GF-D8 (cell line): ENCODE results near the gene DIP2C.

Experiments
- DNase-seq: peaks from one replicate; lab custom pipeline; 2025; lab: John Stamatoyannopoulos, UW

The DIP2C gene

GRCh38 chr10:675532-675931, 13.9 kb downstream of the DIP2C start:
- DNase-seq = no peak

- no peak for DNase-seq
Measured at GRCh38 chr10:673492-673891, 16.0 kb downstream of the DIP2C start.

GRCh38 chr10:672992-673391, 16.5 kb downstream of the DIP2C start:
- DNase-seq = no peak

DNA sequence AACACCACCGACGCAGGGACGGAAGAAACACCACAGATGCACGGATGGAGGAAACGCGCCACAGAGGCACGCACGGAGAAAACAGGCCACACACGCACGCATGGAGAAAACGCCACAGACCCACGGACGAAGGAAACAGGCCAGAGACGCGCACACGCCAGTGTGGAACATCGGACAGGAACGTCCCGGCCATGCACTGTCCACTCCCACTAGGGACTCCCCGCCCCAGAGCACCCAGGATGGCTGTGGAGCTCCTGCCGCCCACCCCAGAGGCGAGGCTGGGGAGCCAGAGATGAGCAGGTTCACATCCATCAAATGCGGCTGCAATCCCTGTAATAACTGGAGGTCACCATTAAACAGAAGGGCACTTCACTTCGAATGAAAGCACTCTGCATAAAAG, 17.3 kb downstream of the DIP2C start:
- DNase-seq = no peak

GRCh38 chr10:670990-671389, 18.5 kb downstream of the DIP2C start:
- DNase-seq = no peak

DNA sequence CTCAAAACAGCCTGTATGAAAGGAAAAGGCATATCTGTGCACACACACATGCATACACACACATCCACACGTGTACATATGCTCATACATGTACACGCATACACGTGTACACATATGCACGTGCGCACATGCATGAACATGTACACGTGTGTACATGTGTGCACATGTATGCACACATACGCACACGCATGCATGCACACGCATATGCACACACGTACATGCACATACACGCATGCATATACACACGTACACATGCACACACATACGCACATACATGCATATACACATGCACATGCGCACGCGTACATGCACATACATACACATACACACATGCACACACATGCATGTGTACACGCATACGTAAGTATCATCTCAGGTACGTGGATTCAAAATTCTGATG, 19.4 kb downstream of the DIP2C start:
- DNase-seq = no peak

GRCh38 chr10:668786-669485, 20.5 kb downstream of the DIP2C start:
- DNase-seq = no peak

DNA sequence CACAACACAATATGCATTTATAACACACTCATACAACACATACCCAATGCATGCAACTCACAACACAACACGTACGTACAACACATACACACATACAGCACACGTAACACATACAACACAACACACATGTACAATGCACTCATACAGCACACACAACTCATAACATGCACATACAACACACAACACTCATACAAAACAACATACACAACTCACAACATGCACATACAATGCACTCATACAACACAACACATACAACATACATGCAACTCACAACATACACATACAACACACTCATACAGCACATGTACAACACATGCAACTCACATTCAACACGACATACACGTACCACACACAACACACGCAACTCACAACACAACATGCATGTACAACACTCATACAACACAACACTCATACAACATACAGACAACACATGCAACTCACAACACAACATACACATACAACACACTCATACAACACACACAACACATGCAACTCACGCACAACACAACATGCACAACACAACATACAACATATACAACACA, 21.8 kb downstream of the DIP2C start:
- no peak for DNase-seq

DNA sequence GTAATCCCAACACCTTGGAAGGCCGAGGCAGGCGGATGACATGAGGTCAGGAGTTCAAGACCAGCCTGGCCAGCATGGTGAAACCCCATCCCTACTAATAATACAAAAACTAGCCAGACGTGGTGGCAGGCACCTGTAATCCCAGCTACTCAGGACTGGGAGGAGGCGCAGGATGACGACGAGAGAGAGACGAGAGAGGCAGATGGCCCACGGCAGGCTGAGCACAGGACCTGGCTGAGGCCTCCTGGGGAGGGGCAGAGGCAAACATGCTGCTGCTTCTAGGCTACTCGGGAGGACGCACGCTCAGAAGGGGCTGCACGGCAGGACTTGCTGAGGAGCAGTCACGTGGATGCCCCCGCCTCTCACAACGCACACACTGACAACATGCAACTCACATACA, 22.4 kb downstream of the DIP2C start:
- no peak for DNase-seq

DNA sequence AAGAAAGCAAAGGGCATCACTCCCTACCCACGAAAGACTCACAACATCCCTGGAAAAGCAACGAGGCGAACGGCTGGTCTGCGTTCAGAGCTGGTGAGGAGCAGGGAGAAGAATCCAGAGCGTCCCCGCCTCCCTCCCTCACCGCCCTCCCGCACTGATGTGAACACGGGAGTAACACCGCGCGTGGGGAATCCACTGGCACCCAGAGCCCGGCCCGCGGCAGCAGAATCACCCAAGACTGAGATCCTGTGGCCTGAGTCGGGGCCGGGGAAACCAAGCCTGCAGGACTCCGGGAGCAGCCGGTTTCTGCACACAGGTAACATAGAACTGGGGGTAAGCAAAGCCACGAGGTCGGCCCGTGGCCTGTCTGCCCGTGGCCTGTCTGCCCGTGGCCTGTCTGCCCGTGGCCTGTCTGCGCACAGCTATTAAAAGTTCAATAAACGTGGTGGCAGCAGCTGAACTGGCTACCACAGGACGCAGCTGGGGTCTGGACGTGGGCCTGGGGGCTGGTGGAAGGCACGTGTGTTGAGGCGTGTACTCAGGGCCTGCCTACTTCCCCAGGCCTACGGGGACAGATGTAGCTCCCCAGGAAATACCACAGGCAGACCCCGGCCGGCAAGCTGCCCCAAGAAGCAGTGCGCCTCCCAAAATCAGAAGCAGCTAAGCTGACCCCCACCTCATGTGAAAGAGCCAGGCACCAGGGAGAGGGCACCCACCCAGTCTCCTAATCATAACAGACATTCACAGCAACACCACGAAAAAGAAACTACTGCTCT, 23.0 kb downstream of the DIP2C start:
- DNase-seq = no peak

DNA sequence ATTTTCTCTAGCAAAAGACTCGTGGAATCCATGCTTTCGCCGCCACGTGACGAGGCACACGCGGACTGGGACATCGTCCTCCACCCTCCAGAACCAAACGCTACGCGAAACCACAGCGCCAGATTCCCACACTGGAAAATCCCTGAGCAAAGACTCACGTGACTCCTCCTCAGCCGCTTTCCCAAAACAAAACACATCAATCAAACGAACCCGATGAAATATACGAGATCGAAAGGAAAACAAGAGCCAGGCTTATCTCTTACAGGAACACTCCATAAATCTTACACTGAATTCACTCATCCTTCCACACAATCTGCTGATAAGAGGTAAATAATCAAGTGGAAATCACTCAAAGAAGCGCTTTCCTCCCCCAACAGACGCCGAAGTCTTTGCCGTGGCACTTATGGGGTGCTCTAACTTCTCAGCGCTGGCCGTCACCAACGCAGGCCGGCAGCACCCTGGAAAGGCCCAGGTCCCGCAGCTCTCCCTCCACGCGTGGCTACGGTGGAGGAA, 23.8 kb downstream of the DIP2C start:
- DNase-seq = no peak

DNA sequence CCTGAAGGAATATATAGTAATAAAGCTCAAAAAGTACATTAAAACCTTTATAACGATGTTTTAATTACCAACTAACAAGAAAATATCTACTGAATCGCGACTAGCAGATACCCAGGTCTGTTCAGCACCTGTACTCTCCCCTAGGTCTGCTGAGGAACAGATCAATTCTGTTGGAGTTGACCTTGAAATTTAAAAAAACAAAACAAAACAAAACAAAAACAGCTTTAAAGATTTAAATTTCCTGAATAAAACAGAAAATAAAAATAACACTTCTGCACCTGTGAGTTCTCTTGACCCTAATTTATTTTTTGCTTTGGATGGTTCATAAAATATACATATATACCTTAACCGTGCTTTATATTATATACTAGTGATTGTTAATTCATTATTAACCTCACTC, 24.6 kb downstream of the DIP2C start:
- DNase-seq = no peak

DNA sequence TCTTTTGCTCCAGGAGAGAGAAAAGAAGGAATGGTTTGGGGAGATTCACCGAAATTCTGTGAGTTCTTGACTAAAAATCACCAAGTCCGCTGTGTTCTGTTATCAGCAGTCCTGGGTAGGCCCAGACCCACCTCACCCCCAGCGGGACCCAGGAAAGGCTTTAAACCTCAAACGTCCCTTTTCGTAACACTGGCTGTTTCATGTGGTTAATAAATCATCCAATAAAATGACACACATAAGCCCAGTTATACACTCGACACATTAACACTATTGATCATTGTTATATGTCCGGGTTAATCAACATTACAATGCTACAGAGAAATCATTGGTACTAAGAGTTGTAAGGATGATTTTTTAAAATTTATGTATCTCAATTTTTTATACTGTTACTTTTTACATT, 25.2 kb downstream of the DIP2C start:
- no peak for DNase-seq

DNA sequence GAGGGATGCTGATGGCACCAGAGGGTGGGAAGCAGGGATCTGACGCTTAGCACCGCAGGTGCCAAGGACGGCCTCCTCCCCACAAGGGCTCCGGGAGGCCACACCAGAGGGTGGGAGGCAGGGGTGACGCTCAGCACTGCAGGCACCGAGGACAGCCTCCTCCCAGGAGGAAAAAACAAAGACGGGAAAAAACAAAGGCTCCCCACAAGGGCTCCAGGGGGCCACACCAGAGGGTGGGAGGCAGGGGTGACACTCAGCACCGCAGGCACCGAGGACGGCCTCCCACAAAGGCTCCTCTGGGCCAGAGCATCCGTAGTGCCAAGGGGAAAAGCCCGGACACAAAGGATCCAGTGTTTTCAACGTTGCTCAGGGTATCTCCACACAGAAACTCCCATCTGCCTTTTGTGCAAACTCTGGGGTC, 25.6 kb downstream of the DIP2C start:
- DNase-seq = no peak

- DNase-seq = no peak
Measured at GRCh38 chr10:663466-663751, 26.1 kb downstream of the DIP2C start.

GRCh38 chr10:662686-663465, 26.6 kb downstream of the DIP2C start:
- DNase-seq = no peak

- DNase-seq = no peak
Measured at GRCh38 chr10:662223-662605, 27.3 kb downstream of the DIP2C start.

- no peak for DNase-seq
Measured at GRCh38 chr10:661597-662222, 27.8 kb downstream of the DIP2C start.

DNA sequence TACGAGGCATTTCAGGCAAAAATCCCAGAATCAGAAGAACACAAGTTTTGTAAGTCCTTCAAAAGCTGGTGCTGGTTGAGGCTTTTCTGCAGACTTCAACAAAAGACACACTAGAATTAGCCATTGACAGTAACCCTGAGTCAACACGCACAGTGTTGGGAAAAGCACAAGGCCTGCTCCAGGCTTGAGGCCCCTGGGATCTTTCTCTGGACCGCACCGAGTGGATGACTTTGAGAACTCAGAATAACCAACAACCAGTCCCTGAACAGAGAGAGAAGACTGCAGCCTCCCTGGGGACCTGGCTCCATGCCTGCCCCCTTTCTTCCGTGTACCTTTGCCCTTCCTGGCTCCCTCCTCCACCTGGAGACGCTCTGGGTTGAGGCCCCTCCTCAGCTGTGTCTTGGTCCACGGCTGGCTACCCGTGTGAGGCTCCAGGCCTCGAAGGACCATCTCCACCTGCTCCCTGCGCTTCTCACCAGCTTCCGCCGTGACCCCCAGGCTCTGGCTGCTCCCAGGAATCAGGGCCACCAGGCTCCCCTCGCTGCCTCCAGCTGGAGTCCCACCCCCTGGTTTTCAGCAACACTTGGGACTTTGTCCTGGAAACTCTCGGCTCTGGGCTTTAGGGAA, 28.4 kb downstream of the DIP2C start:
- no peak for DNase-seq

GRCh38 chr10:660413-660969, 29.0 kb downstream of the DIP2C start:
- DNase-seq = no peak

DNA sequence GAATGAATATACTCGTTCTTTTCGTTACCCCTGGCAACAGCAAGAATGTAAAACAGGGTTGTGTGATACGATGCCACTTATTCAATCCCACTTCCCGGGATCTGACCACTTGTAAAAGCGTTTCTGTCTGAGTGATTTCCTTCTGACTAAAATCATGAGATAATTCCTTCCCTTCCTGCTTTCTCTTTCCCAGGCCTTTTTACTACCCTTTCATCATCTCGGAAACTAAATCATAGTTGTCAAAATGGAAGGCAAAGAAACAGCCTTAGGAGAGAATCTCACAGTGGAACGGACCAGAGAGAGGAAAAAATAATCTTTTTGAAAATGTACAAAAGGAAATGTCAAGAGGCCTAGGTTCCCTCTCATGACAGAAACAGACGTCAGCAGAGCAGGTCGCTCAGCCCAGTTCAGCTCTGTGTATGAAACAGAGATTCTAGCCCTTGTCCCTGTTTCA, 29.8 kb downstream of the DIP2C start:
- no peak for DNase-seq
